Uterus (tissue), 4 donors: ENCODE results near the gene CIROP. TPM values are rescaled to one million over a fixed set of nuclear protein-coding genes. Genes with fewer than 3 reads are reported as not detected.
"Not testable (repeated sequence)": the region's sequence is repeated elsewhere in the genome, so short reads cannot be mapped to it uniquely, and the experiment has no call there.

Source experiments
- DNase-seq, 2 donors: peaks; one replicate each; pipeline ENCODE4 v3.0.0-alpha.2; 2019 to 2020
- H3K27ac ChIP-seq, 2 donors: fragments of 200-600 bp; sonication (generic); 1 replicate in 1 of 2; 2 replicates in 1 of 2; pipeline ENCODE4 v1.5.1; 2016 to 2018
- H3K27me3 ChIP-seq, 2 donors: fragments of 200-600 bp; sonication (generic); one replicate each; pipeline ENCODE4 v1.5.1; 2018 to 2019; ENCODE audit warnings: control low read depth in 1 of 2
- H3K36me3 ChIP-seq, 2 donors: fragments of 200-600 bp; sonication (generic); one replicate each; pipeline ENCODE4 v1.5.1; 2019; ENCODE audit warnings: control low read depth in 1 of 2
- H3K4me1 ChIP-seq, 2 donors: fragments of 200-600 bp; sonication (generic); one replicate each; pipeline ENCODE4 v1.5.1; 2018 to 2019; ENCODE audit warnings: control low read depth in 1 of 2
- H3K4me3 ChIP-seq, 2 donors: fragments of 200-600 bp; sonication (generic); 1 replicate in 1 of 2; 2 replicates in 1 of 2; pipeline ENCODE4 v1.5.1; 2018 to 2019; ENCODE audit warnings: mild to moderate bottlenecking in 1 of 2
- H3K9me3 ChIP-seq, 2 donors: fragments of 200-600 bp; sonication (generic); one replicate each; pipeline ENCODE4 v1.5.1; 2019; ENCODE audit warnings: control low read depth in 1 of 2
- POLR2A ChIP-seq, 2 donors: fragments of 450-650 bp; IDR thresholded peaks; one replicate each; pipeline ENCODE4 v1.6.1; 2016; ENCODE audit warnings: antibody characterized with exemption in 2 of 2, mild to moderate bottlenecking in 1 of 2, moderate library complexity in 1 of 2
- intact Hi-C: fragments of 100-400 bp; cut with DNase I; formaldehyde crosslinking; loops from one replicate; pipeline ENCODE4 v1.15.1; 2023; ENCODE audit warnings: low total_unique reads
- total RNA-seq, 4 donors: library from RNA; depleted of rRNA in 3 of 4; stranded (reverse); fragments of >200 nt in 3 of 4; gene quantifications; one replicate each; pipeline versions ENCODE4 v1.1.0 to v1.2.4, GENCODE V29; 2014 to 2023
- TF ChIP-seq, protein P1 (sequence below), 4 experiments: fragments of 200-600 bp in 2 of 4; fragments of 450-650 bp in 2 of 4; sonication (generic) in 2 of 4; IDR thresholded peaks; one replicate each; pipeline ENCODE4 v1.5.1; 2016 to 2019; ENCODE audit warnings: antibody characterized with exemption in 4 of 4, mild to moderate bottlenecking in 2 of 4, moderate library complexity in 1 of 4
- donor health status: DM: yes; HTN: yes; CAD: no.

CIROP gene
- total RNA-seq, 4 donors from 2014 or later, result not detected

DNA sequence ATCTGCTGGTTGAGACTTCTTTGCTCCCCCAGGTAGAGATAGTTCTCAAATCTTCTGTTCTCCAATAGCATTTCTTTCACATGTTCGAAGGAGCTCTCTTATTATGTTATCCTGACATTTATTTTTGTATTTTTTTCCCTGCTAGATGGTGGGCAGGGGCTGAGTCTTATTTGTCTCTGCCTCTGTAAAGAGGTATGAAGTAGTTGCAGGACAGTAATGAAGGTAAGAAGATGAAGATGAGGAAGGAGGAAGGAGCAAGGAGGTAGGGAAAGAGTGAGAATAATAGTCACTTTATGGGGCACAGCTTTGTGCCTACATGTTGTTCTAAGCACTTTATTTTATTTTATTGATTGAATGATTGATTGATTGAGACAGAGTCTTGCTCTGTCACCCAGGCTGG lies 5.0 kb upstream of the CIROP start:
- intact Hi-C loops, result no loop called here

DNA sequence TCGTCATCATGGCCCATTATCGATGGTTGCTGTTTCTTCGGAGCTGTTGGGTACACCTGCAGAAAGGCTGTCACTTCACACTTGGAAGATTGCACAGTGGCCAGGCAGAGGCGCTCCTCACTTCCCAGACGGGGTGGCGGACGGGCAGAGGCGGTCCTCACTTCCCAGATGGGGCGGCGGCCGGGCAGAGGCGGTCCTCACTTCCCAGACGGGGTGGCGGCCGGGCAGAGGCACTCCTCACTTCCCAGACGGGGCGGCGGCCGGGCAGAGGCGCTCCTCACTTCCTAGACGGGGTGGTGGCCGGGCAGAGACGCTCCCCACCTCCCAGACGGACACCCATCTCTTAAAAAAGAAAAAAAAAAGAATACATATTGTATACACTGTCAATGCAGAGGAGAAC lies 3.4 kb upstream of the CIROP start:
- H3K9me3 ChIP-seq, DNase-seq, H3K4me3 ChIP-seq, H3K4me1 ChIP-seq, H3K27me3 ChIP-seq, H3K36me3 ChIP-seq, intact Hi-C loops, H3K27ac ChIP-seq: not testable (repeated sequence)

More for the DNA sequence above, 5.0 kb upstream of the CIROP start:
- no peaks in the 10 kb centered on the region for H3K9me3 ChIP-seq
- no peak overlapping the region for H3K27ac ChIP-seq
- no peak overlapping the region for H3K4me3 ChIP-seq
- DNase-seq, result no peak
- H3K4me1 ChIP-seq, result no peaks in the 10 kb centered on the region
- no peaks in the 10 kb centered on the region for H3K27me3 ChIP-seq
- TF ChIP-seq, protein P1, sequence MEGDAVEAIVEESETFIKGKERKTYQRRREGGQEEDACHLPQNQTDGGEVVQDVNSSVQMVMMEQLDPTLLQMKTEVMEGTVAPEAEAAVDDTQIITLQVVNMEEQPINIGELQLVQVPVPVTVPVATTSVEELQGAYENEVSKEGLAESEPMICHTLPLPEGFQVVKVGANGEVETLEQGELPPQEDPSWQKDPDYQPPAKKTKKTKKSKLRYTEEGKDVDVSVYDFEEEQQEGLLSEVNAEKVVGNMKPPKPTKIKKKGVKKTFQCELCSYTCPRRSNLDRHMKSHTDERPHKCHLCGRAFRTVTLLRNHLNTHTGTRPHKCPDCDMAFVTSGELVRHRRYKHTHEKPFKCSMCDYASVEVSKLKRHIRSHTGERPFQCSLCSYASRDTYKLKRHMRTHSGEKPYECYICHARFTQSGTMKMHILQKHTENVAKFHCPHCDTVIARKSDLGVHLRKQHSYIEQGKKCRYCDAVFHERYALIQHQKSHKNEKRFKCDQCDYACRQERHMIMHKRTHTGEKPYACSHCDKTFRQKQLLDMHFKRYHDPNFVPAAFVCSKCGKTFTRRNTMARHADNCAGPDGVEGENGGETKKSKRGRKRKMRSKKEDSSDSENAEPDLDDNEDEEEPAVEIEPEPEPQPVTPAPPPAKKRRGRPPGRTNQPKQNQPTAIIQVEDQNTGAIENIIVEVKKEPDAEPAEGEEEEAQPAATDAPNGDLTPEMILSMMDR (IDR thresholded peaks at IDR 0.05), result no peak
- TF ChIP-seq POLR2A (IDR thresholded peaks at IDR 0.05), result no peak
- H3K36me3 ChIP-seq, result no peaks in the 10 kb centered on the region

DNA sequence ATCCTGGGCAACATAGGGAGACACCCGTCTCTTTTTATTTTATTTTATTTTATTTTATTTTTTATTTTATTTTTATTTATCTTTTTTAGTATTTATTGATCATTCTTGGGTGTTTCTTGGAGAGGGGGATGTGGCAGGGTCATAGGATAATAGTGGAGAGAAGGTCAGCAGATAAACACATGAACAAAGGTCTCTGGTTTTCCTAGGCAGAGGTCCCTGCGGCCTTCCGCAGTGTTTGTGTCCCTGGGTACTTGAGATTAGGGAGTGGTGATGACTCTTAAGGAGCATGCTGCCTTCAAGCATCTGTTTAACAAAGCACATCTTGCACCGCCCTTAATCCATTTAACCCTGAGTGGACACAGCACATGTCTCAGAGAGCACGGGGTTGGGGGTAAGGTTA lies 2.8 kb upstream of the CIROP start:
- DNase-seq, H3K36me3 ChIP-seq, H3K4me3 ChIP-seq, H3K27ac ChIP-seq, H3K27me3 ChIP-seq, H3K9me3 ChIP-seq, intact Hi-C loops, H3K4me1 ChIP-seq: not testable (repeated sequence)

DNA sequence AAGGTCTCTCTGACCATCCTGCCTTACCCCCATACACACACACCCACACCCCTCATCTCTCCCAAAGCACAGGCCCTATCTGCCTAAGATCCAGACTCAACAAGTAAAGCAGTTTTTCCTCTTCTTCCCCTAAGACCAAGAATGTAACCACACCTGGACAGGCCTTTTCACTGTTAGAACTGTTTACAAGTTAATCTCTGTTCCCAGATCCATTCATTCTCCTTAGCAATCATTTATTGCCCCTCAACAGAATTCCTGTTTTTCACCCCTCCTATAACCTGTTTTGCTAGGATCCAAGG lies 1.9 kb upstream of the CIROP start:
- no peak for DNase-seq
- Histone ChIP-seq H3K4me3 (no peak overlapping the region), H3K27me3 (no peaks in the 10 kb centered on the region), H3K36me3 (no peaks in the 10 kb centered on the region), H3K9me3 (no peaks in the 10 kb centered on the region), H3K27ac (no peak overlapping the region), H3K4me1 (no peaks in the 10 kb centered on the region)
- no peak for TF ChIP-seq POLR2A (IDR thresholded peaks at IDR 0.05)
- TF ChIP-seq, protein P1 (IDR thresholded peaks at IDR 0.05), result no peak
- intact Hi-C loops, result no loop called here

DNA sequence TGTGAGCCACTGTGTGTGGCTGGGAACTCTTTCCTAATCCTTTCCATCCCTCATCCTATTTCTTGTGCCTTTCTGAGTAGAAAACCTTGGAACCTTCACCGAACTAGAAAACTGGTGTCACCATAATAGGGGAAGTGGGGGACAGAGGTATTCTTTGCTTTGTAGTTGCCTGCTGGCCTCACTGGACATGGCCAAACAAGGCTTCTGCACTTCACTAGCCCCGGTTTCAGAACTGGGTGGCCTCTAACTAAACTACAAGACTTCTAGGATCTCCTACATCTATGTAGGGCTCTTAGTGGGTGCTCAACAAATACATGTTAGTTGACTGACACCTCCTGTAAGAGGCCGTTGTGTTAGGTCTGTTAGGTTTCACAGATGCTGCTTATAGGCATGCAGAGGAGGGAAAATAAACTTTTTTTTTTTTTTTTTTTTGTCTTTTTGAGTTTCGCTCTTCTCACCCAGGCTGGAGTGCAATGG lies 597 bp upstream of the CIROP start:
- Histone ChIP-seq H3K27ac (no peak overlapping the region), H3K4me3 (no peak overlapping the region), H3K9me3 (no peaks in the 10 kb centered on the region), H3K27me3 (no peaks in the 10 kb centered on the region), H3K36me3 (no peaks in the 10 kb centered on the region), H3K4me1 (no peaks in the 10 kb centered on the region)
- DNase-seq, result no peak
- intact Hi-C loops, result no loop called here
- TF ChIP-seq, protein P1 (IDR thresholded peaks at IDR 0.05), result no peak
- no peak for TF ChIP-seq POLR2A (IDR thresholded peaks at IDR 0.05)

DNA sequence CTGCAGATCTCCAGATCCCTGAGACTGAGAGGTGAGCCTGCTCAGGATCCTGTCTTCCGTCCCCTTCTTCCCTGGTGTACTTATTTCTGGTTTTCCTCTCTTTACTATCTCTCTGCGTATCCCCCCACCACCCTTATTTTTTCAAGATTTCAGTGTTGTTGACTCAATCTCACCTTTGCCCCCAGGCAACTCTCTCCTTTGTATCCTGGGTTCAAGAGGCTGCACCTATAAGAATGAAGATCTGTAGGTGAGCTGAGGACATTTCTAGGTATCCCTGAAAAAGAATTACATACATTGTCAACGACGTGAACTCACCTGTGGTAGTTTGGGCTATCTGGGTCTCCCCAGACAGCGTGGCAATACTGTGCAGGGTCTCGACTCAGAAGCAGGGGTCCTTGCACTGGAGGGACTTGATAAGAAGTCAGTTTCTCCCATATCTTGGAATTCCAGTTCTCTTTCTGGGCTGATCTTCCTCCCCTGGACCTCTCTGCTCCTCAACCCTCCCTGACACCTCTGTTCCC lies 659 bp downstream of the CIROP start:
- intact Hi-C loops, result no loop called here
- H3K4me1 ChIP-seq, result no peaks in the 10 kb centered on the region
- H3K9me3 ChIP-seq, result no peaks in the 10 kb centered on the region
- no peak overlapping the region for H3K27ac ChIP-seq
- H3K27me3 ChIP-seq, result no peaks in the 10 kb centered on the region
- H3K36me3 ChIP-seq, result no peaks in the 10 kb centered on the region
- H3K4me3 ChIP-seq, result no peak overlapping the region
- TF ChIP-seq, protein P1 (IDR thresholded peaks at IDR 0.05), result no peak
- TF ChIP-seq POLR2A (IDR thresholded peaks at IDR 0.05), result no peak
- no peak for DNase-seq
